ENCODE measurements around the gene FADS6.

FADS6 gene

GRCh38 chr17:74865504-74866197 lies 27.8 kb downstream of the FADS6 start:
- Histone ChIP-seq H3K36me3 (ENCODE audit: control insufficient read depth, insufficient read depth, low read length) (no peaks in the 10 kb centered on the region), H3K79me2 (no peaks in the 10 kb centered on the region), H3K4me2 (ENCODE audit: low read length) (no peak overlapping the region), H3K27ac (no peak overlapping the region), H2AFZ (no peak overlapping the region), H3K4me3 (ENCODE audit: low read depth, low read length) (no peak overlapping the region), H3K9ac (no peak overlapping the region), H3K4me1 (no peaks in the 10 kb centered on the region), H3K9me3 (ENCODE audit: control insufficient read depth, low read length) (no peaks in the 10 kb centered on the region), H3K27me3 (ENCODE audit: control insufficient read depth, insufficient read depth, low read length) (peaks cover 3% of the 10 kb centered on the region)
- no peak for TF ChIP-seq CTCF (IDR thresholded peaks at IDR 0.05)

- H3K9me3 ChIP-seq (ENCODE audit: control insufficient read depth, low read length): no peaks in the 10 kb centered on the region
- H3K4me1 ChIP-seq: no peaks in the 10 kb centered on the region
- no peak overlapping the region for H3K4me2 ChIP-seq (ENCODE audit: low read length)
- no peak overlapping the region for H3K4me3 ChIP-seq (ENCODE audit: low read depth, low read length)
- no peak overlapping the region for H3K9ac ChIP-seq
- H3K36me3 ChIP-seq (ENCODE audit: control insufficient read depth, insufficient read depth, low read length): no peaks in the 10 kb centered on the region
- H3K27me3 ChIP-seq (ENCODE audit: control insufficient read depth, insufficient read depth, low read length): peaks cover 8% of the 10 kb centered on the region
- peak; percentile 98 for TF ChIP-seq CTCF (IDR thresholded peaks at IDR 0.05)
- no peaks in the 10 kb centered on the region for H3K79me2 ChIP-seq
- no peak overlapping the region for H2AFZ ChIP-seq
- no peak overlapping the region for H3K27ac ChIP-seq
Measured at GRCh38 chr17:74864866-74865395, 28.5 kb downstream of the FADS6 start.

DNA sequence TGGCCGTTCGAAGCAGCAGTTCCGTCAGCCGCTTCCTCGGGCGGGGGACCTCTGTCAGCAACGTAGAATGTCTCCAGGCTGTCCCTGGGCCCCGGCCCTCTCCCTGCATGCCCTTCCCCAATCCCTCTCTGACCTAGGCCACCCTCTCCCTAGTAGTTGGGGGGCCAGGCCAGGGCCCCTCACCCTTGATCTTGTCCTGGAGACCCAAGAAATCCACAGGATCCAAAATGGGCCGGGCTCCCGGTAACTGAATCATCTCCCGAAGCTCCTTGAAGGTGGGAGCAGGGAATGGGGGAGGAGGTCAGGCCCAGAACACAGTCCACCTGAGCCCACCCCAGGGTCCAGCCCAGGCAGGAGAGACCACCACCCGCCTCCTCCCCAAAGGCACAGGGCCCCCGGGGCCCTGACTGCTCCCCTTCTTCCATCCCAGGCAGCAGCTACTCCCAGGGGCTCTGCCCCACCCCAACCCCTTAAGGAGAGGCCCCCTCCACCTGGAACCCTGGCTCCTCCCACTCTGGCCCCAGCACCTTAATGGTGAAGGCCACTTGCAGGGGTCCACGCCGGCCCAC lies 29.1 kb downstream of the FADS6 start:
- Histone ChIP-seq H3K36me3 (ENCODE audit: control insufficient read depth, insufficient read depth, low read length) (no peaks in the 10 kb centered on the region), H3K9ac (no peak overlapping the region), H3K4me1 (no peaks in the 10 kb centered on the region), H3K79me2 (no peaks in the 10 kb centered on the region), H3K4me3 (ENCODE audit: low read depth, low read length) (no peak overlapping the region), H2AFZ (no peak overlapping the region), H3K9me3 (ENCODE audit: control insufficient read depth, low read length) (no peaks in the 10 kb centered on the region), H3K27me3 (ENCODE audit: control insufficient read depth, insufficient read depth, low read length) (peaks cover 8% of the 10 kb centered on the region), H3K27ac (no peak overlapping the region), H3K4me2 (ENCODE audit: low read length) (no peak overlapping the region)
- TF ChIP-seq CTCF (IDR thresholded peaks at IDR 0.05): no peak

GRCh38 chr17:74863420-74864296 lies 29.8 kb downstream of the FADS6 start:
- Histone ChIP-seq H3K36me3 (ENCODE audit: control insufficient read depth, insufficient read depth, low read length) (no peaks in the 10 kb centered on the region), H3K27ac (no peak overlapping the region), H3K27me3 (ENCODE audit: control insufficient read depth, insufficient read depth, low read length) (peaks cover 8% of the 10 kb centered on the region), H3K4me2 (ENCODE audit: low read length) (no peak overlapping the region), H3K79me2 (no peaks in the 10 kb centered on the region), H3K4me3 (ENCODE audit: low read depth, low read length) (no peak overlapping the region), H3K9me3 (ENCODE audit: control insufficient read depth, low read length) (no peaks in the 10 kb centered on the region), H3K9ac (no peak overlapping the region), H2AFZ (no peak overlapping the region), H3K4me1 (no peaks in the 10 kb centered on the region)
- no peak for TF ChIP-seq CTCF (IDR thresholded peaks at IDR 0.05)
